Pons (tissue), 1 donor: Measurements from ENCODE around the gene BMAL1.
A peak's percentile ranks its signal among the peaks of the same experiment; 100 is the strongest.

Experiments used
- DNase-seq: peaks from one replicate; pipeline ENCODE4 v3.0.0-alpha.2; 2016; ENCODE audit warnings: low spot score

Gene BMAL1

GRCh38 chr11:13261591-13262061, 16.0 kb upstream of the BMAL1 start:
- peak; percentile 15 for DNase-seq

- DNase-seq, result no peak
These were observed 15.5 kb upstream of the BMAL1 start for GRCh38 chr11:13262096-13262495.

- no peak for DNase-seq
These were observed 8.8 kb upstream of the BMAL1 start for GRCh38 chr11:13268791-13269190.

GRCh38 chr11:13269775-13270174, 7.8 kb upstream of the BMAL1 start:
- no peak for DNase-seq

- no peak for DNase-seq
These were observed 6.4 kb upstream of the BMAL1 start for GRCh38 chr11:13271060-13271693.

- no peak for DNase-seq
These were observed 1.1 kb upstream of the BMAL1 start for GRCh38 chr11:13276454-13276831.

GRCh38 chr11:13276832-13277767, 490 bp upstream of the BMAL1 start:
- peak; percentile 95 for DNase-seq

- DNase-seq, result no peak
These were observed 1.3 kb downstream of the BMAL1 start for GRCh38 chr11:13278609-13279486.

GRCh38 chr11:13279487-13279834, 1.9 kb downstream of the BMAL1 start:
- no peak for DNase-seq

- no peak for DNase-seq
These were observed 2.6 kb downstream of the BMAL1 start for GRCh38 chr11:13280092-13280722.

- DNase-seq, result no peak
These were observed 3.2 kb downstream of the BMAL1 start for GRCh38 chr11:13280777-13281176.

GRCh38 chr11:13283636-13284035, 6.0 kb downstream of the BMAL1 start:
- DNase-seq, result no peak

- DNase-seq, result no peak
These were observed 7.4 kb downstream of the BMAL1 start for GRCh38 chr11:13284776-13285588.

- DNase-seq, result no peak
These were observed 8.8 kb downstream of the BMAL1 start for GRCh38 chr11:13286279-13286821.

GRCh38 chr11:13287036-13287435, 9.4 kb downstream of the BMAL1 start:
- DNase-seq, result no peak

GRCh38 chr11:13287681-13288080, 10.1 kb downstream of the BMAL1 start:
- no peak for DNase-seq

- no peak for DNase-seq
These were observed 10.9 kb downstream of the BMAL1 start for GRCh38 chr11:13288375-13289029.

GRCh38 chr11:13289081-13289480, 11.5 kb downstream of the BMAL1 start:
- DNase-seq, result no peak

GRCh38 chr11:13290221-13290980, 12.8 kb downstream of the BMAL1 start:
- no peak for DNase-seq
